Activated CD4-positive, alpha-beta T cell treated with anti-CD3 and anti-CD28 coated beads, Interleukin-2, amount 10 ng/mL, durations not matched to agents 24 days and 14 days (primary cell): Measurements from ENCODE around the gene PA2G4. TPM values are rescaled to one million over a fixed set of nuclear protein-coding genes. Genes with fewer than 3 reads are reported as not detected.
"Not testable (repeated sequence)": the region's sequence is repeated elsewhere in the genome, so short reads cannot be mapped to it uniquely, and the experiment has no call there.

ENCODE experiments used
- DNase-seq: peaks from one replicate; pipeline ENCODE4 v3.0.0; 2022
- H3K27ac Mint-ChIP-seq: one replicate; pipeline ENCODE4 v1.8.0; 2022; ENCODE audit warnings: mild to moderate bottlenecking, mixed read lengths
- H3K27me3 Mint-ChIP-seq: one replicate; pipeline ENCODE4 v1.8.0; 2022; ENCODE audit warnings: mixed read lengths
- H3K36me3 Mint-ChIP-seq: one replicate; pipeline ENCODE4 v1.8.0; 2022; ENCODE audit warnings: low read depth, mild to moderate bottlenecking, mixed read lengths
- H3K4me1 Mint-ChIP-seq: one replicate; pipeline ENCODE4 v1.8.0; 2021; ENCODE audit warnings: mixed read lengths
- H3K4me3 Mint-ChIP-seq: one replicate; pipeline ENCODE4 v1.8.0; 2022; ENCODE audit warnings: mild to moderate bottlenecking, moderate library complexity, mixed read lengths
- H3K9me3 Mint-ChIP-seq: one replicate; pipeline ENCODE4 v1.8.0; 2021; ENCODE audit warnings: mixed read lengths
- intact Hi-C: fragments of 100-400 bp; cut with micrococcal nuclease; formaldehyde crosslinking; loops from one replicate; pipeline ENCODE4 v1.15.1; 2023
- total RNA-seq: library from RNA; stranded (reverse); gene quantifications from 2 replicates; pipeline ENCODE4 v1.2.3, GENCODE V29; 2022

Gene PA2G4
- total RNA-seq, 1 donor from 2014 or later, result 453 TPM

DNA sequence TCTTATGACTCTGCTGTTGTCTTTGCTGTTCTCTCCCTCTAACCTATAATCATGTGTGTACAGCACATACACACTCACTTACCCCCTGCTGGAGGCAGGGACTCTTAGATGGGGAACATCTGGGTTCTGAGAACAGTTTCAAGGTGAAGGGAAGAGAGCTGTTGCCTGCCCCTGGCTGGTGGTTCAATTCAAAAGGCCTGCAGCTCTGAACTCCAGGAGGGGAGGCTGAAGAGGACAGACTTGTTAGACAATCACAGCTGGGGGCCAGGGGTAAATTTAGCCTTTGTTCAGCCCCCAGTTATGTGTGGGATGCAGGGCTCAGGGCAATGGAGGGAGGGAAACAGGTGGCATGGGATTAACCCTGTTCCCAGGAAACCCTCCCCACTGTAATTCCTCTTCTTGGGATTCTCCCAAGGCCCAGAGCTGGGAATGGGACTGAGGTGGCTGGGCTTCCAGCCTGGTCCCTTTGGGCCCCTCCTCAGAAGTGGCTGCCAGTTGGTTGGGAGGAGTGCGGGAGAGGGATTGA lies 50.0 kb downstream of the PA2G4 start:
- H3K4me3 Mint-ChIP-seq, result no peak overlapping the region
- intact Hi-C loops, result no loop called here
- H3K27me3 Mint-ChIP-seq, result no peaks in the 10 kb centered on the region
- peaks cover 44% of the 10 kb centered on the region for H3K4me1 Mint-ChIP-seq
- no peaks in the 10 kb centered on the region for H3K9me3 Mint-ChIP-seq
- DNase-seq, result peak; percentile 60
- no peak overlapping the region for H3K27ac Mint-ChIP-seq
- H3K36me3 Mint-ChIP-seq, result peaks cover 28% of the 10 kb centered on the region

DNA sequence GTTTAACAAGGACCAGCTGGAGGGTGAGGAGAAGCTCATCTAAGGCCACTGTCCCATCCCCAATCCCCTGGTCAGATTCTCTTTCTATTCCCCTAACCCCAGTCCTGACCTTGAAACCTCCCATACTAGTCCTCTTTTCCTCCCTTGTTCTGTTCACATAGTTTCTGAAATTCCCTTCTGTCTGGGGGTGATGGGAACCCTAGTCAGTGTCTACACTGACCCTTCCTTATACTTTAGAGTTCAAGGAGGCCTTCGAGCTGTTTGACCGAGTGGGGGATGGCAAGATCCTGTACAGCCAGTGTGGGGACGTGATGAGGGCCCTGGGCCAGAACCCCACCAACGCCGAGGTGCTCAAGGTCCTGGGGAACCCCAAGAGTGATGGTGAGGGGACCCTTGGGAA lies 50.5 kb downstream of the PA2G4 start:
- peak; percentile 57 for DNase-seq
- no peaks in the 10 kb centered on the region for H3K9me3 Mint-ChIP-seq
- intact Hi-C loops, result no loop called here
- H3K27ac Mint-ChIP-seq, result no peak overlapping the region
- peaks cover 46% of the 10 kb centered on the region for H3K4me1 Mint-ChIP-seq
- no peaks in the 10 kb centered on the region for H3K27me3 Mint-ChIP-seq
- peaks cover 30% of the 10 kb centered on the region for H3K36me3 Mint-ChIP-seq
- H3K4me3 Mint-ChIP-seq, result peak overlapping the region; percentile 5

DNA sequence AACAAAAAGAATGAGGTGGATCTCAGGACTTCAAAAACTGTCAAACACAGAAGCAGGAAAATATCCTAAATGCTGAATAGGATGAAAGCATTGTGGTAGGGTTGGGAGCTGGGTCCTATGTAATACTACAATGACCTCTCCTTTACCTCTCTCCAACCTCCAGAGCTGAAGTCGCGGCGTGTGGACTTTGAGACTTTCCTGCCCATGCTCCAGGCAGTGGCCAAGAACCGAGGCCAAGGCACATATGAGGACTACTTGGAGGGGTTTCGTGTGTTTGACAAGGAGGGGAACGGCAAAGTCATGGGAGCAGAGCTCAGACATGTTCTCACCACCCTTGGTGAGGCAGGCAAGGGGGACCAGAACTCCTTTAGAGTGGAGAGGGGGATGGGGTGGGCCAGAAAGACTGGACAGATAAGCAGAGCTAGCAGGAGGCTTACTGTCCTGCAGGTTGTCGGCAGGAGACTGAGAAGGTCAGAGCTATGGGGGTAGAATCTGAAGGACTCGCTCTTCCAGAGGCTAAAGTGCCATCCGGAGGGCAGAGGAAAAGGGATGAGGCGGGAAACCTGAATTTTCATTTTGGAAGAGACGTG lies 51.0 kb downstream of the PA2G4 start:
- intact Hi-C loops, result no loop called here

GRCh38 chr12:56156464-56157200 lies 52.3 kb downstream of the PA2G4 start:
- H3K9me3 Mint-ChIP-seq, intact Hi-C loops, H3K27me3 Mint-ChIP-seq: not testable (repeated sequence)
- peak overlapping the region; percentile 94 for H3K27ac Mint-ChIP-seq
- peaks cover 51% of the 10 kb centered on the region for H3K4me1 Mint-ChIP-seq
- peak; percentile 54 for DNase-seq
- H3K36me3 Mint-ChIP-seq, result peaks cover 45% of the 10 kb centered on the region
- peak overlapping the region; percentile 100 for H3K4me3 Mint-ChIP-seq

More for the DNA sequence above, 51.0 kb downstream of the PA2G4 start:
- Mint-ChIP-seq H3K27ac (peak overlapping the region; percentile 67), H3K4me1 (peaks cover 49% of the 10 kb centered on the region), H3K4me3 (peak overlapping the region; percentile 44), H3K36me3 (peaks cover 34% of the 10 kb centered on the region), H3K27me3 (no peaks in the 10 kb centered on the region), H3K9me3 (no peaks in the 10 kb centered on the region)
- DNase-seq, result peak; percentile 57

GRCh38 chr12:56157201-56158028 lies 53.1 kb downstream of the PA2G4 start:
- DNase-seq, result peak; percentile 87
- intact Hi-C loops, result loop anchor here (1.0 kb wide), 1 partner anchor 39 kb away; the partner anchor contains the start of gene ZC3H10
- H3K27me3 Mint-ChIP-seq, result no peaks in the 10 kb centered on the region
- peak overlapping the region; percentile 94 for H3K27ac Mint-ChIP-seq
- H3K9me3 Mint-ChIP-seq, result no peaks in the 10 kb centered on the region
- peaks cover 52% of the 10 kb centered on the region for H3K36me3 Mint-ChIP-seq
- H3K4me3 Mint-ChIP-seq, result peak overlapping the region; percentile 100
- peaks cover 47% of the 10 kb centered on the region for H3K4me1 Mint-ChIP-seq

DNA sequence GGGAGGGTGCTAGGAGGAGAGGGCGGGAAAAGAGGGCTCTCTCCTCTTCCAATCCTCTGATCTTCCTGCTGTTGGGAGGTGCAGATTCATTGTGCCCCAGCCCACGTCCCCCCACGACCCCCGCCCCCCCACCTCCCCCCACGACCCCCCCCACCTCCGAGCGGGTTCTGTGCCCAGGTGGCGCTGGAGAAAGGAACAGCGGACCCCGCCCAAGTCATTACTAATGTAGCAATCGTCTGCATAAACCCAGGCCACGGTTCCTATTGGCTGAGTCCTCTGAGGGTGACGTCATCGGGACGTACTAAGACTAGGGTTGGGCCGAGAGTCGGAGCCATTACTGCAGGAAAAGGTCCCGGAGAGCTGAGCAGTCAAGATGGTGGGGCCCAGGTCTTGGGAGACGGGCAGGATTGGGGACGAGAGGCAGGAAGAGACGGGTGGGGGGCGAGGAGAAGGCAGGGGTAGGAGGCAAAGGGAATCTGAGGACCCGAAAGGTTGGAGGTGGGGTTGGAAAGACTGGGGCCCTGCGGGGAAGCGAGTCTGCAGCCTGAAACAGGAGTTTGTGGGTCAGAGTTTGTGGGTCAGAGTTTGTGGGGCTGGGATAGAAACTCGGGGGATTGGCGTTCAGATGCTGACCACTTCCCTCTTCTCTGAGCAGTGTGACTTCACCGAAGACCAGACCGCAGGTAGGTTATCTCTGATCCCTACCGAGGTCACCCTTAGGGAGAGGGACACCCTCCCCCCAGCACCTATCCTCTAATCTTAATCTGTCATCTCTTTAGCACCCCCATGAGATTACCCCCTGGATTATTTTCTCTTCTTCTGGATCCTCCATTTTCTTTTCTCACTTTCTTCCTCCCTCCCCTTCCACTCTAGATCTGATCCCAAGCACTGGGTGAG lies 53.9 kb downstream of the PA2G4 start, which contains the start of gene MYL6:
MYL6 (plus strand) TSS at position 331 of the 897 bp plus-strand sequence; CDS start at position 374, 43 bp downstream.
- Mint-ChIP-seq H3K27ac (peak within 1 kb of the TSS; percentile 94), H3K27me3 (no peaks in the 10 kb centered on the region), H3K4me3 (peak within 1 kb of the TSS; percentile 100), H3K4me1 (peaks cover 45% of the 10 kb centered on the region), H3K9me3 (no peaks in the 10 kb centered on the region), H3K36me3 (peaks cover 56% of the 10 kb centered on the region)
- peak; percentile 98 for DNase-seq
- intact Hi-C loops, result loop anchor here (1.0 kb wide), 1 partner anchor 40 kb away; the partner anchor contains the start of gene ZC3H10

DNA sequence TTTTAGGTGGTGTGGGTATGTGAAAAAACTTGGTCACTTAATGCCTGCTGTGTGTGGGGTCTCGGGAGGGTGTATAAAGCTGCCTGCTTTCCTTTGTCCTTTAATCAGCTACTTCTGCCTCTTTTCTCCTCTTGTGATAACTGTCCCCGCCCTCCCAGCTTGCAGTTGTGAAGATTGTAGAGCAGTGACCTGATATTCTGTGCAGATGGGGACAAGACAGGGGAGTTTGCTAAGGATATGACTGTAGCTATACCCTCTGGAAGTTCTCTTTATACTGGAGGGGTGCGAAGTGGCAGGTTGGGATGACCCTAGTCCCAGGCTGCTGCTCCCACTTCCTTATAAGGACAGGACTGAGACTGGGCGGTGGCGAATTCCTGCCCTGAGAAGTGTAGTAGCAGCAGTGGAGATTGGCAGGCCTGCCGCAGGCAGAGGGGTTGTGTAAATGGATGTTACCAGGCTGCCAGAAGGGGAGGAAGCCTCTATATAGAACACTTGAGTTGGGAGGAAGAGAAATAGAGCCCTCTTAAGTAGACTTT lies 54.6 kb downstream of the PA2G4 start:
- Mint-ChIP-seq H3K27me3 (no peaks in the 10 kb centered on the region), H3K4me1 (peaks cover 43% of the 10 kb centered on the region), H3K4me3 (peak overlapping the region; percentile 100), H3K9me3 (no peaks in the 10 kb centered on the region), H3K36me3 (peaks cover 63% of the 10 kb centered on the region), H3K27ac (peak overlapping the region; percentile 94)
- DNase-seq, result peak; percentile 77
- intact Hi-C loops, result loop anchor here (1.0 kb wide), 2 partner anchors 33 to 41 kb away; partner anchors contain the start of gene ZC3H10

DNA sequence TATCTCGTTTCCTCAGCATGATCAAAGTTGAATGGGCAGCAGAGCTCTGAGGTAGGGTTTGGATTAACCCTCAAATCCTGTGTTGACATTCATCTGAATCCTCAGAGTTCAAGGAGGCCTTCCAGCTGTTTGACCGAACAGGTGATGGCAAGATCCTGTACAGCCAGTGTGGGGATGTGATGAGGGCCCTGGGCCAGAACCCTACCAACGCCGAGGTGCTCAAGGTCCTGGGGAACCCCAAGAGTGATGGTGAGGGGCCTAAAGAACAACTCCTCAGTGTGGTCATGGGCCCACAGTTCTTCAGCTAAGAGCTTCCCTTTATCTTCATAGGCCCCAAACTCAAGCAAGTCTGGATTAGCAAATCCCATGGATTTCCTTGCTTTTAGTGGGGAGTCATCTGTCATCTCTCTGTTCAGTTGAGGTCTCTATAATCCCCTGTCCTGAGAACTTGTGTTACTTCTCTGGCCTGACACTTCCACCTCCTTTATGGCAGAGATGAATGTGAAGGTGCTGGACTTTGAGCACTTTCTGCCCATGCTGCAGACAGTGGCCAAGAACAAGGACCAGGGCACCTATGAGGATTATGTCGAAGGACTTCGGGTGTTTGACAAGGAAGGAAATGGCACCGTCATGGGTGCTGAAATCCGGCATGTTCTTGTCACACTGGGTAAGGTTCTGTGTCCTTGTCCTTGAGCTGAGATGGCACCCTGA lies 55.3 kb downstream of the PA2G4 start:
- peak overlapping the region; percentile 94 for H3K27ac Mint-ChIP-seq
- H3K4me1 Mint-ChIP-seq, result peaks cover 41% of the 10 kb centered on the region
- intact Hi-C loops, result loop anchor here (1.0 to 2.0 kb wide), 3 partner anchors 7 to 33 kb away; partner anchors contain the start of genes MYL6B and SMARCC2
- no peak for DNase-seq
- no peaks in the 10 kb centered on the region for H3K9me3 Mint-ChIP-seq
- H3K27me3 Mint-ChIP-seq, result no peaks in the 10 kb centered on the region
- peaks cover 69% of the 10 kb centered on the region for H3K36me3 Mint-ChIP-seq
- peak overlapping the region; percentile 100 for H3K4me3 Mint-ChIP-seq

DNA sequence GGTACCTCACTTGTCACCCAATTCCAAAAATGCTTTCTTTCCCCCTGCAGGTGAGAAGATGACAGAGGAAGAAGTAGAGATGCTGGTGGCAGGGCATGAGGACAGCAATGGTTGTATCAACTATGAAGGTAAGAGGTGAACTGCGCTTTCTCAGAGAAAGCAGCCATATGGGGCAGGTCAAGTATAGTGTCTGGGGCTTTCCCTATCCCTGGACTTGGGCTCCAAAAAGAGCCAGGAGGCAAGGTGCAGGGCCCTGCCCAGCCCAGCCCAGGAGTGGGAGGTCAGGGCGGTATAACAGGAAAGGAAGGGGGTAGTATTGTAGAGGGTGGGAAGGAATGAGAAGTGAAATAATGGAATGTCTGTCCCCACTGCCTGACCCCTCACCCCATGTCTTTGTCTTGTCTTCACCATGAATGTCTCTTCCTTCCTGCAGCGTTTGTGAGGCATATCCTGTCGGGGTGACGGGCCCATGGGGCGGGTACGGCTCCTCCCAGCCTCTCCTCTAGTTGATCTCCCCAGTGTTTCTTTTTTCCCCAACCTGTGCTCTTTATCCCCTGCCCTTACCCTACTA lies 55.9 kb downstream of the PA2G4 start:
- Mint-ChIP-seq H3K9me3 (no peaks in the 10 kb centered on the region), H3K36me3 (peaks cover 69% of the 10 kb centered on the region), H3K4me3 (peak overlapping the region; percentile 100), H3K27ac (peak overlapping the region; percentile 94), H3K4me1 (peaks cover 40% of the 10 kb centered on the region), H3K27me3 (no peaks in the 10 kb centered on the region)
- DNase-seq, result peak; percentile 90
- intact Hi-C loops, result loop anchor here (1.0 to 2.0 kb wide), 2 partner anchors 8 to 29 kb away; partner anchors contain the start of genes MYL6B and SMARCC2

DNA sequence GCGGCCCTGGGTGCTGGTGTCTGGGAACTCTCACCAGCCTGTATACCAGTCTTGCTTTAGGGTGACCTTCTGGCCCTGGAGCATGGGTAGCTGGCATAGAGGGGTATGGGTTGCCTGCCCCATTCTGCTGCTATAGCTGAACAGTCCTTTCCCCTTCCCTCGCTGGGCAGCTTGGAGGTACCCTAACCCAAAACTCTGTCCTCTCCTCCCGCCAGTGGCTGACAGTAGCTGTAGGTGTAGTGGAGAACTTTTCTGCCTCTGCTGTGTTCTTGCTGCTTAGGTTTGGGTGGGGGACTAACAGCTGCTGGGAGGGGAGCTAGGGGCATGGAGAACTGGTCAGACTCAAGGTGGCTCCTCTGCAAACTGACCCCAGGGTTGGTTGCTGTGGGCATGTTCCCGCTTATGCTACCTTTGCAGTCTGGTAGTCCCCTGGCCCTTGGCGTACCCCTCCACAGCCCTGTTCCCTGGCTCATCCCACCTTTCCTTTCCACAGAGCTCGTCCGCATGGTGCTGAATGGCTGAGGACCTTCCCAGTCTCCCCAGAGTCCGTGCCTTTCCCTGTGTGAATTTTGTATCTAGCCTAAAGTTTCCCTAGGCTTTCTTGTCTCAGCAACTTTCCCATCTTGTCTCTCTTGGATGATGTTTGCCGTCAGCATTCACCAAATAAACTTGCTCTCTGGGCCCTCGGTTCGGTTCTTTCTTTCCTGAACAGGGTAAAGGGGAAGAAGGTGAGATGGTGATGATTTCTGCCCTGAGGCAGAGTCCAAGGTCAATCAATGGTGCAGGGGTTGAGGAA lies 56.7 kb downstream of the PA2G4 start:
- peak overlapping the region; percentile 94 for H3K27ac Mint-ChIP-seq
- peak overlapping the region; percentile 100 for H3K4me3 Mint-ChIP-seq
- H3K36me3 Mint-ChIP-seq, result peaks cover 69% of the 10 kb centered on the region
- no peaks in the 10 kb centered on the region for H3K9me3 Mint-ChIP-seq
- DNase-seq, result no peak
- H3K4me1 Mint-ChIP-seq, result peaks cover 37% of the 10 kb centered on the region
- no peaks in the 10 kb centered on the region for H3K27me3 Mint-ChIP-seq
- intact Hi-C loops, result loop anchor here (1.0 to 2.0 kb wide), 2 partner anchors 9 to 28 kb away; partner anchors contain the start of genes MYL6B and SMARCC2
